ENCODE data around the gene SH3GL1.

SH3GL1 gene

GRCh38 chr19:4376671-4376990 lies 23.7 kb downstream of the SH3GL1 start:
- in situ Hi-C loops (cut with MboI; ENCODE audit: low sequenced_read_pairs): no loop called here

- in situ Hi-C loops (cut with MboI; ENCODE audit: low sequenced_read_pairs): no loop called here
These were observed 24.2 kb downstream of the SH3GL1 start for GRCh38 chr19:4376028-4376670.

DNA sequence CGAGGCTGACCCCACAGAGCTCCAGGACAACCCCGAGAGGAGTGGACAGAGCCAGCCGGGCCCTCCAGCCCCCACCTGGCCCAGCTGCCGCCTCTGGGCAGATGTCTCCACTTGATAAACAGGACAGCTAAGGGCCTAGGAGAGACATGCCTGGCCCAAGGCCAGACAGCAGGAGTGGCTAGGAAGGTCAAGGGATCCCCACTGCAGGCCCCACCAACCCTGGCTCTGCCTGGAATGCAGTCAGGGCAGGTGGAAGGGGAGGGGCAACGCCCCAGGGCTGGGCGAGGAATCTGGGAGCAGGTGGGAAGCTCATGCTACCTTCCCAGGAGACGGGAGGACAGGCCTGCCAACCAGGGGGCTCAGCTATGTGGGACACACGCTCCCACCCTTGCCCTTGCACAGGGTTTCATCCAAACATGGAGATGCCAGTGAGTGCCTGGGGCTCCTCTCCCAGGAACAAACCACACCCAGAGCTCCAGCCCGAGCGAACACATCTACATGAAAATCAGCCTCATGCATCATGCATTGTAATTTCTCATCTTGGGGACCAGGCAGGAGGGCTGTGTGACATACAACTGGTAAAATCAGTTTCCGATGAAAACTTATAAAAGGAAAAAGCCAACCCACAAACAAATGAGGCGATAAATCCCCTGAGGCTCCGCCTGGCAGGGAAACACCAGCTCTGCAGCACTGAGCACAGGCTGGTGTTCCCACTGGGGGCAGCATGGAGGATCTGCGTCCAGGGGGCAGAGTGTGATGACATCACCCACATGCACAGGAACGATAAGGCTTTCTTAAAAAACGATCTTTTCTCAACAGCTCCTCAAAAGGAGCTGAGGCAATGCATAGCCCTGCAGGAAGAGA lies 25.0 kb downstream of the SH3GL1 start:
- in situ Hi-C loops (cut with MboI; ENCODE audit: low sequenced_read_pairs): no loop called here

- in situ Hi-C loops (cut with MboI; ENCODE audit: low sequenced_read_pairs): no loop called here
These were observed 25.7 kb downstream of the SH3GL1 start for GRCh38 chr19:4374498-4375163.

DNA sequence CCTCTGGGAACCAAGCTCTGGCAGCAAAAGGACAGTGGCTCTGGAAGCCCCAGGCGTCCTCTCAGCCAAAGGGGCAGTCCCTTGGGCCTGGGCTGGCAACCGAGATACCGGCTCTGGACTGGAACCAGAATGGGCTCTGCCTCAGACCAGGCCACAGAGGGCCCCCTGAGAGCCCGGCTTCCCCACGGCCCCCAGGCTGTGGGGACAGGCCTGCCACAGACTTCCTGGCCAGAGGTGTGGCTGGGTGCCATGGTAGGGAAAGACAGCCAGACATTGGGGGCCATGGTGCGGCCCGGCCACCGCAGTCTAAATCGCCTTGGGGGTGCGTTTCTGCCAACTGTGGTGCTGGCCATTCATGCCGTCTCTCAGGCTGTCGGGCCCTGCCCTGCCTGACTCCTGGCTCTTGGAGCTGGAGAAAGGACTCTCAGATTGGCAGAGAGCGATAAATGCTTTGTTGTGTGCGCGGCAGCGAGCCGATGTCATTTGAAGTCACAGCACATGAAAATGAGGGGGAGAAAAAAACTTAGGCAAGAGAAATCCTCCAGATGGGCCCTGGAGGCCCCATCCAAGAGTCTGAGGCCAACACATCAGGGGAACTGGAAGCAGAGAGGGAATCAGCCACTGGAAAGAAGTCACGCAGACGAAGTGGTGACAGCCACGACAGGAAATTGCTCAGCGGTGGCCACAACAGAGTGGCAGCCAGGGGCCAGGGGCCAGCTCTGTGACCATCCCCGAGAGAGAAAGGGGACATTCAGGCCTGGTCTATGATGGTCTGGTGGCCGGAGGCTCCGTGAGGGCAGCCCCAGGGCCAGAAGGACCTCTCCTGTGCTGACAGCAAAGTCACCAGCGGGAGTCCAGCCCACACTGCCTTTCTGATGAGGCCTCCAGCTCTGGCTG lies 26.5 kb downstream of the SH3GL1 start:
- in situ Hi-C loops (cut with MboI; ENCODE audit: low sequenced_read_pairs): no loop called here

DNA sequence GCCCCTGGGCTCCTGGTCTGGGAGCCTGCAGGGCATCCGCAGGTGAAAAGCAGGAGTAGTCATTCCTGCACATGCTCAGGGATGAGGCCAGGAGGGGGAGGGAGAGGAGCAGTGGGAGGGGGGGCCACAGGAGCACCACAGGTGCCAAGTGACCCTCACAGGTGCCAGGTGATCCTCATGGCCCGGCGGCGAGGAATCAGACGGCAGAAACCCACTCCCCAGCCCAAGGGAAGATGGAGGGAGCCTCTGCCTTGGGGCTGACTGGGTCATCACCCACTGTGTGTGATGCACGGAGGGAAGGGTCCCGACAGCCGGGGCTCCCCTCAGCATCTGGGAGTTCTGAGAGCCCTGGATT lies 27.4 kb downstream of the SH3GL1 start:
- in situ Hi-C loops (cut with MboI; ENCODE audit: low sequenced_read_pairs): no loop called here

- in situ Hi-C loops (cut with MboI; ENCODE audit: low sequenced_read_pairs): no loop called here
These were observed 28.0 kb downstream of the SH3GL1 start for GRCh38 chr19:4372165-4373012.

DNA sequence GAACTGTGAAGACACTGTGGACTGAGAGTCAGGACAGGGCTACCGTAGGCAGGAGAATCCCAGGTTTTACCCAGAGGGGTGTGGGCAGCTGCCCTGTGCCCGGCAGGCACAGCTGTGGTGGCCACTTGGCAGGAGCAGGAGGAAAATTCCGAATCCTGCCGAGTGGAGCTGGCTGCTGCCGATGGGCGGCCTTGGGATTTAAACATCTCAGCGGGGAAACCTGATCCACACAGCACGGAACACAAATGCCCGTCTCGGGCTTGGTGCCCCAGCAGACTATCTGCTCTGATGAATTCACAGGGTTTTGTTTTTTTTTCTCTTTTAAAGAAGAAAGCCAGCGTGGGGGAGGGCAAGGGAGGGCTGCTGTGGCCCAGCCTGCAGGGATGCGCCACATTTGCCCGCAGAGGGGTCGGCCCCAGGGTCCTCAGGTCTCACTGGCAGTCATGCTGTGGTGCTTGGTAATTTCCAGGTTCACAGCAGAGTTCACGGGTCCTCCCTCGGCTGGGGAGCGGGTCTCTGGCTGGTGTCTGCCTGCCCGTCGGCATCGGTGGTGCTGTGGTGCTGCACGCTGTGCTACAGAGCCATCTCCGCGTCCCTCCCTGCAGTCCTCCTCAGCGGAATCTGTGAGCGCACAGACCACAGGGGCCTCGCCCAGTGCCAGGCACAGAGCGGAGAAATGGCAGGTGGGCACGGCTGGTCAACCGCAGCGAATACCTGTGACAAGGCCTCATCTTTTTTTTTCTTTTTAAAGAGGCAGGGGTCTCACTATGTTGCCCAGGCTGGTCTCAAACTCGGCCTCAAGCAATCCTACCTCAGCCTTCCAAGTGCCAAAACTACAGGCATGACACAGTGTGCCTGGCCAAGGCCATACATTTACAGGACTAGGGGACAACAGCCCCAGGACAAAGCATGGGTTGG lies 28.8 kb downstream of the SH3GL1 start:
- in situ Hi-C loops (cut with MboI; ENCODE audit: low sequenced_read_pairs): no loop called here

DNA sequence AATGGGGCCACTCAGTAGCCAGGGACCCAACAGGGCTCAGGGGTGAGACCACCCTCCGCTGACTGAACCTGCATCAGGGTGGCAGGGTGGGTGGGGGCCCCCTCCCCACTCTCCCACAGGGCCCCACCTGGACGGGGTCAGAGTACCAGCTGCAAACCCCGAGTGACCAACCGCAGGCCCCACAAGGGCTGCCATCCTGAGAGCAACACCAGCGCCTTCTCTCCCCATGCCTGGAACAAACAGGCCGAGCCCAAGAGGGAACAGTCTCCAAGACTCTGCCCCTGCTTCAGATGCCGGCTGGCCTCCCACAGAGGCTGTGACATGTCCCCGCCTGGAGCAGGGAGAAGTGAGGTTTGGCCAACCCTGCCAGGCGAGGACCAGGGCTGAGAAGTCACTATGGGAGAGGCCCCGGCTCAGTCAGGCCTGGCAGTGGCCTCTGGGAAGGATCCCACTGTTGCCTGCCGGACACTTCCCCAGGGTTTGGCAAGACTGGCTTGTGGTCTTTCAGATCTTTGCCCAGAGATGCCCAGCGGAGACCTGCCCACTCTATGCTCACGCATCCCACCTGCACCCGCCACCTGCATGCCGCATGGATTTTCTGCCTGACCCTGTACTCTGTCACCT lies 29.8 kb downstream of the SH3GL1 start:
- in situ Hi-C loops (cut with MboI; ENCODE audit: low sequenced_read_pairs): no loop called here

DNA sequence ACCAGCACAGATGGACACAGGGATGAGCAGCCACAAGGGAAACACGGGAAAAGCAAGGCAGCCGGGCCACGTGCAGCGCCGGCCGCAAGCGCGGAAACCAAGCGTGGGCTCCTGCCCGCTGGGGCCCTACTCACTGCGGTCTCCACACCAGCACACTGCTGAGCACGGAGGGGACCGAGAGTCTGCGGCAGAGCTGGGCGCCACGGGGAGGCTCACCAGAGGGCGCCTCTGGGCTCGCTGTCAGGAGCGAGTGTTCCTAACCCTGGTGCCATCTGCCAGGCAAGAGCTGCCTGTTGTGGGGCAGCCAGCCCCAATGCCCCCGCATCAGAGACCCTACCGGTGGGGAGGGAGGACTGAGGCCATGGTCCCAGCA lies 30.5 kb downstream of the SH3GL1 start:
- in situ Hi-C loops (cut with MboI; ENCODE audit: low sequenced_read_pairs): no loop called here

GRCh38 chr19:4369109-4369887 lies 31.0 kb downstream of the SH3GL1 start:
- in situ Hi-C loops (cut with MboI; ENCODE audit: low sequenced_read_pairs): no loop called here

DNA sequence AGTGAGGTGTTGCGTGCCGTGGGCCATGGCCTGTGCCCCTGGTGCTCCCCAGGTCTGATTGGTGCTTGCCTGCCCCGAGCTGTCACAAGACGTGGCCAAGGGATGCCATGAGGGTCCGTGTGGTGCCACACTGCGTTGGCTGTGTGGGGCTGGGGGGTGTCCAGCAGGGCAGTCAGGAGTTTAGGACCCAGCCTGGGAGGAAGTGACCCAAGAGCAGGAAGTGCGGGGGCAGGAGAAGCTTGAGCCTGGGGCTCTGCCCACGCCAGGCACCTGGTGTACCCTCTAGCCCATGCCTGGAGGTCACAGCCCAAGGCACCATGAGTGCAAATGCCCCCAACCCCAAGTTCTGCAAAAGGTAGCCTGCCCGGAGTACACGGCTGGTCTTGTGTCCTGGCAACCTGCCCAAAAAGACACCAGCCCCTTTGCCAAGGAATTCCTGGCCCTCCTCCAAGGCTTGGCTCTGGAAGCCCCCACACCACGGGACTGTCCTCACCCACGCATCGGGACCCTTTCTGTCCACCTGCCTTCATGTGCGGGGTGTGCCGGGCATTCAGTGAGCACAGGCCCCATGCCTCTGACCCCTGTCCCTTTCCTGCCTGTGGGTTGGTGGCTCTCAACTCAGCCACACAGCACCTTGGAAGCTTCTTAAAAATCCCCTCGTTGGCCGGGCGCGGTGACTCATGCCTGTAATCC lies 32.1 kb downstream of the SH3GL1 start:
- in situ Hi-C loops (cut with MboI; ENCODE audit: low sequenced_read_pairs): no loop called here

DNA sequence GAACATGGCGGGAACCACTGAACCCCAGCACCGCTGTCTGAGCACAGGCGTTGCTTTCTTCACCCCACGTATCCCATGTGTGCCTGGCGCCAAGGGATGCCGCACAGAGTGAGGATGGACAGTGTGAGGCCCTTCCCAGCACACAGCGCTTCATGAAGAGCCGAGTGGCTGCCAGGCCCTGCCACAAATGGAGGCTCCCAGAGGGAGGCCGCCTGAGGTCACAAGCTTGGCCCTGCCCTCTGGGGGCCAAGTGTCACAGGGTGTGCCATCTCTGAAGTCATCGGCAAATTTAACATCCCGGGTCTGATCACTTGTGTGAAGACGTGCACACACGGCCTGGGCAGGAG lies 32.6 kb downstream of the SH3GL1 start:
- in situ Hi-C loops (cut with MboI; ENCODE audit: low sequenced_read_pairs): no loop called here

- in situ Hi-C loops (cut with MboI; ENCODE audit: low sequenced_read_pairs): no loop called here
These were observed 33.0 kb downstream of the SH3GL1 start for GRCh38 chr19:4367336-4367723.

DNA sequence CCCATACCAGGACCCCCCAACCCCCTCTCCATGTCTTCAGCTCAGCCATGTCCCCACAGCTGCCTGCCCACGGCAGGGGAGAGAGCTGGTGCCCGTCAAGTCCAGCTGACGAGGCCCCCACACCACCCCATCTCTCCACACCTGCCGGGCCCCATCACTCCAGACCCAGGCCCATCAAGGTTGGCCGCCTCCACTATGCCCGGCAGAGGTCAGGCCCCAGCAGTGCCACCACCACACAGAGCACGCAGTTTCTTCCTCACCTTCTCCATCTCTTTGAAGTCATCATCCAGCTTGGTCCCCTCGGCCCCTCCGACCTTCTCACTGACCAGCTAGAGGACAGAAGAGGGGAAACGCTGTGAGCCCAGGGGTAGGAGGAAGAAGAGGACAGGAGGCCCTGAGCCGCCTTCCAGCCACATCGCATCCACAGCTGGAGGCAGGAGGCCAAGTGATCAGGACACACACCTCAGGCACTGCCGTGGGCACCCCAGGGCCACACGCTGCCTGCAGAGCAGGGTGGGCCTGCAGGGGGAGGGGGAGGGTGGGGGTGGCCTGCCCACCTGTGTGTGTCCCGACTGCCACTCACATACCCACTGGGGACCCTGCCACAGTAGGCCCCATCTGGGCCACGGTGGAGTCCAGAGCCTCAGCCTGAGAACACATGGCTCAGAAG lies 33.5 kb downstream of the SH3GL1 start:
- in situ Hi-C loops (cut with MboI; ENCODE audit: low sequenced_read_pairs): no loop called here

DNA sequence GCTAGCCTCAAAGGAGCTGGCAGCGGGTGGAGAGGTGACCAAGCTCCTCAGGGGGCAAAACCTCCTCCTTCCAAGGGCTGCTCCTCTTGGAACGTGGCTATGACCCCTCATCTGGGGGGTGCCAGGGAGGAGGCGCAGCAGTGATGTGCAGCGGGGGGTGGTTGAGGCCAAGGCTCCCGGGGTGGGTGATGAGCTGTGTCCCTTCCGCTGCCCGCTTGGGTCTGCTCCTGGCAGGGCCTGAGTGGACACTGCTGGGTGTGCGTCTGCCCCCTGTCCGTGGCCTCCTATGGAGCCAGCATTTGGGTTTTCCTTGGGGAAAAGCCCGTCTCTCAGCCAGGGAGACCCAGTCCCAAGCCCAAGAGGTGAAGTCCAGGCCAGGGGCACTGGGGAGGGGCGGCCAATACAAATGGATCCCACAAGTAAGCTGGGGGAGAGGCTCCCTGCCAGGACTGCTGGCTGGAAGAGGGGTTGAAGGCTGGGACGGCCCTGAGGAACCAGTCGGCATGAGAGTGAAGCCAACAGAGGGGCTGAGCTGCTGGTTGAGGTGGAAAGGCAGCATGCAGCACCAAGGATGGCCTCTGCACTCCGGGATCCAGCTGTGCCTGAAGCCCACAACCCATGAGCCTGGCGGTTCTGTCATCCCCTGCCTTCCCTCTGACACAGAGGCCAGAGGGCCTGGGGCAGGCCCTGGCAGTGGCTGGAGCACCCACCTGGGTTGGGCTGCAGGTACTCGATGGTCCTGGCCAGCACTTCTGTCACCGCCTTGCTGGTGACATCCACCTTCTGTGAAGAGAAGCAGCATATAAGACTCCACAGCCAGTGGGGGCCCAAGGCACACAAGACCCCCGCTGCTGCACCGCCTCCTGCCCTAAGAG lies 34.3 kb downstream of the SH3GL1 start:
- in situ Hi-C loops (cut with MboI; ENCODE audit: low sequenced_read_pairs): no loop called here

All from HL-60/S4 treated with retinoic acid at 250 ng/mL for 4 days and 3 days (cell line).